H9 (cell line): Measurements from ENCODE around the gene DIS3L2. TPM values are rescaled to one million over a fixed set of nuclear protein-coding genes. Genes with fewer than 3 reads are reported as not detected.

Experiments
- DNase-seq: peaks from one replicate; pipeline ENCODE4 v3.0.0-alpha.2; 2017
- H2AFZ ChIP-seq: one replicate; pipeline ENCODE4 v1.6.1; 2013; ENCODE audit warnings: mild to moderate bottlenecking, low read length, control low read depth, moderate library complexity
- H2AK5ac ChIP-seq: 2 replicates; pipeline ENCODE4 v1.6.1; 2013; ENCODE audit warnings: low read length, control low read depth, mixed read lengths; ENCODE audit not compliant: insufficient read length
- H2BK120ac ChIP-seq: one replicate; pipeline ENCODE4 v1.6.1; 2013; ENCODE audit warnings: low read depth, mild to moderate bottlenecking, low read length, control low read depth, inconsistent platforms; ENCODE audit not compliant: poor library complexity, severe bottlenecking
- H2BK12ac ChIP-seq: 2 replicates; pipeline ENCODE4 v1.6.1; 2013; ENCODE audit warnings: low read length, control low read depth, mixed read lengths, low read depth; ENCODE audit not compliant: insufficient read length
- H2BK15ac ChIP-seq: 2 replicates; pipeline ENCODE4 v1.6.1; 2013; ENCODE audit warnings: low read depth, low read length, control low read depth
- H2BK20ac ChIP-seq: one replicate; pipeline ENCODE4 v1.6.1; 2013; ENCODE audit warnings: low read depth, mild to moderate bottlenecking, low read length, control low read depth, inconsistent platforms; ENCODE audit not compliant: poor library complexity, severe bottlenecking
- H2BK5ac ChIP-seq: 2 replicates; pipeline ENCODE4 v1.6.1; 2013; ENCODE audit warnings: low read length, control low read depth, mixed read lengths; ENCODE audit not compliant: insufficient read length
- H3K14ac ChIP-seq: 2 replicates; pipeline ENCODE4 v1.6.1; 2013; ENCODE audit warnings: low read length, control low read depth; ENCODE audit not compliant: insufficient read depth
- H3K18ac ChIP-seq: 2 replicates; pipeline ENCODE4 v1.6.1; 2013; ENCODE audit warnings: low read depth, mild to moderate bottlenecking, mixed read lengths, low read length, control low read depth; ENCODE audit not compliant: insufficient read length
- H3K23ac ChIP-seq: 2 replicates; pipeline ENCODE4 v1.6.1; 2013; ENCODE audit warnings: low read length, control low read depth, mixed read lengths, low read depth; ENCODE audit not compliant: insufficient read length
- H3K23me2 ChIP-seq: 2 replicates; pipeline ENCODE4 v1.6.1; 2013; ENCODE audit warnings: low read depth, mild to moderate bottlenecking, mixed read lengths, low read length, control low read depth; ENCODE audit not compliant: insufficient read length, poor library complexity, severe bottlenecking
- H3K27ac ChIP-seq: 2 replicates; pipeline ENCODE4 v1.5.1; 2013; ENCODE audit warnings: low read length, control low read depth, mixed read lengths, low read depth; ENCODE audit not compliant: insufficient read length
- H3K27me3 ChIP-seq: 2 replicates; pipeline ENCODE4 v1.6.1; 2013; ENCODE audit warnings: low read length, control low read depth, inconsistent platforms; ENCODE audit not compliant: insufficient read depth
- H3K4ac ChIP-seq: 2 replicates; pipeline ENCODE4 v1.6.1; 2013; ENCODE audit warnings: low read depth, mild to moderate bottlenecking, control low read depth, inconsistent platforms, low read length, moderate library complexity
- H3K4me1 ChIP-seq: 2 replicates; pipeline ENCODE4 v1.6.1; 2013; ENCODE audit warnings: low read length, control low read depth, inconsistent platforms; ENCODE audit not compliant: insufficient read depth
- H3K4me2 ChIP-seq: 2 replicates; pipeline ENCODE4 v1.6.1; 2013; ENCODE audit warnings: low read length, control low read depth, mixed read lengths; ENCODE audit not compliant: insufficient read length, insufficient read depth
- H3K56ac ChIP-seq: 2 replicates; pipeline ENCODE4 v1.6.1; 2013; ENCODE audit warnings: low read depth, mild to moderate bottlenecking, mixed read lengths, low read length, control low read depth; ENCODE audit not compliant: insufficient read length
- H3K79me1 ChIP-seq: 2 replicates; pipeline ENCODE4 v1.6.1; 2013; ENCODE audit warnings: low read depth, mild to moderate bottlenecking, moderate library complexity, low read length, control low read depth, inconsistent platforms; ENCODE audit not compliant: insufficient read depth, poor library complexity, severe bottlenecking
- H3K79me2 ChIP-seq: 2 replicates; pipeline ENCODE4 v1.6.1; 2013; ENCODE audit warnings: low read length, control low read depth, inconsistent platforms; ENCODE audit not compliant: insufficient read depth
- H3K9ac ChIP-seq: 2 replicates; pipeline ENCODE4 v1.6.1; 2013; ENCODE audit warnings: low read length, control low read depth, mixed read lengths; ENCODE audit not compliant: insufficient read length; ENCODE audit errors: extremely low read depth
- H3K9me3 ChIP-seq: one replicate; pipeline ENCODE4 v1.6.1; 2013; ENCODE audit warnings: low read depth, low read length, inconsistent platforms; ENCODE audit not compliant: control insufficient read depth
- H3T11ph ChIP-seq: one replicate; pipeline ENCODE4 v1.6.1; 2013; ENCODE audit warnings: mild to moderate bottlenecking, low read length, control low read depth, inconsistent platforms
- H4K20me1 ChIP-seq: one replicate; pipeline ENCODE4 v1.6.1; 2013; ENCODE audit not compliant: control insufficient read depth, insufficient read length, insufficient read depth
- H4K5ac ChIP-seq: 2 replicates; pipeline ENCODE4 v1.6.1; 2013; ENCODE audit warnings: low read depth, mild to moderate bottlenecking, mixed read lengths, low read length, control low read depth; ENCODE audit not compliant: insufficient read length
- H4K8ac ChIP-seq: replicated peaks from 2 replicates; pipeline ENCODE4 v1.6.1; 2013; ENCODE audit warnings: low read length, control low read depth, mixed read lengths, low read depth; ENCODE audit not compliant: insufficient read length
- H4K91ac ChIP-seq: 2 replicates; pipeline ENCODE4 v1.6.1; 2013; ENCODE audit warnings: low read depth, mild to moderate bottlenecking, moderate library complexity, mixed read lengths, low read length, control low read depth; ENCODE audit not compliant: insufficient read length
- H3K27ac Mint-ChIP-seq, 3 experiments: 2 replicates in 2 of 3; 3 replicates in 1 of 3; pipeline ENCODE4 v1.8.0; 2020 to 2021; ENCODE audit warnings: mixed read lengths in 3 of 3, mild to moderate bottlenecking in 1 of 3, moderate library complexity in 1 of 3
- H3K27me3 Mint-ChIP-seq: 2 replicates; pipeline ENCODE4 v1.8.0; 2021; ENCODE audit warnings: low read depth, mild to moderate bottlenecking, moderate library complexity, mixed read lengths
- H3K36me3 Mint-ChIP-seq, 3 experiments: 2 replicates in 2 of 3; 3 replicates in 1 of 3; pipeline ENCODE4 v1.8.0; 2020 to 2021; ENCODE audit warnings: low read depth in 3 of 3, mixed read lengths in 3 of 3; ENCODE audit not compliant: insufficient read depth in 1 of 3
- H3K4me1 Mint-ChIP-seq, 2 experiments: 2 replicates each; pipeline ENCODE4 v1.8.0; 2020; ENCODE audit warnings: mixed read lengths in 2 of 2
- H3K4me3 Mint-ChIP-seq, 2 experiments: 2 replicates in 1 of 2; 3 replicates in 1 of 2; pipeline ENCODE4 v1.8.0; 2020 to 2021; ENCODE audit warnings: mild to moderate bottlenecking in 2 of 2, mixed read lengths in 2 of 2, moderate library complexity in 1 of 2
- H3K9me3 Mint-ChIP-seq, 2 experiments: 2 replicates in 1 of 2; 3 replicates in 1 of 2; pipeline ENCODE4 v1.8.0; 2020; ENCODE audit warnings: mild to moderate bottlenecking in 2 of 2, mixed read lengths in 2 of 2, moderate library complexity in 1 of 2
- CTCF ChIP-seq: fragments of 200-600 bp; sonication (generic); conservative IDR thresholded peaks from 3 replicates; pipeline ENCODE4 v1.8.0; 2021; ENCODE audit warnings: antibody characterized with exemption, mild to moderate bottlenecking
- WGBS: extraction: QIAGEN DNeasy Blood & Tissue Kit; methylation state at CpG from one replicate; pipeline ENCODE4 v1.1.7; 2013; ENCODE audit warnings: missing lambda C conversion rate, low lambda C conversion rate, mixed read lengths; ENCODE audit not compliant: insufficient read length; ENCODE audit errors: extremely low coverage; 5-methylcytosine and 5-hydroxymethylcytosine counted together
- total RNA-seq: library from RNA; stranded (reverse); gene quantifications from 2 replicates; pipeline ENCODE4 v1.2.1, GENCODE V29; 2021

The DIS3L2 gene
- total RNA-seq, 1 experiment from 2014 or later: 28.1 TPM

- H2BK120ac ChIP-seq: no peak overlapping the region
- H3K9me3 ChIP-seq: no peaks in the 10 kb centered on the region
- H2AFZ ChIP-seq: no peak overlapping the region
- no peak overlapping the region for H2AK5ac ChIP-seq
- peaks cover 0 to 13% (median 0%) of the 10 kb centered on the region in 3 experiments; a peak in 4 of 7 replicates for H3K36me3 Mint-ChIP-seq
- H2BK15ac ChIP-seq: no peak overlapping the region
- WGBS: no CpG with 5 or more reads among the region's 18 CpGs
- H3K27me3 ChIP-seq: peaks cover 26% of the 10 kb centered on the region; the same call in 1 of the 2 replicates
- H2BK5ac ChIP-seq: no peak overlapping the region
- no peak overlapping the region for H3K23ac ChIP-seq
- no peak overlapping the region for H2BK12ac ChIP-seq
- H3K9me3 Mint-ChIP-seq: no peaks in the 10 kb centered on the region
- H3T11ph ChIP-seq: no peak overlapping the region
- H3K27me3 Mint-ChIP-seq: peaks cover 58% of the 10 kb centered on the region
- H3K4me2 ChIP-seq: no peak overlapping the region
- H3K56ac ChIP-seq: no peak overlapping the region
- H3K79me2 ChIP-seq: no peaks in the 10 kb centered on the region
- H2BK20ac ChIP-seq: no peak overlapping the region
- no peaks in the 10 kb centered on the region for H3K4me1 ChIP-seq
- H4K8ac ChIP-seq: no peak overlapping the region
- no peaks in the 10 kb centered on the region for H3K79me1 ChIP-seq
- no peak overlapping the region for H3K27ac Mint-ChIP-seq
- peaks cover 13% of the 10 kb centered on the region for H3K23me2 ChIP-seq
- no peaks in the 10 kb centered on the region for H4K20me1 ChIP-seq
- DNase-seq: no peak
- peaks cover 18 to 27% of the 10 kb centered on the region in 2 experiments for H3K4me1 Mint-ChIP-seq
- no peak overlapping the region for H3K4ac ChIP-seq
- no peak overlapping the region for H3K9ac ChIP-seq
- no peak overlapping the region for H3K14ac ChIP-seq
- H3K27ac ChIP-seq: no peak overlapping the region
- TF ChIP-seq CTCF: no peak
- no peak overlapping the region for H4K5ac ChIP-seq
- no peak overlapping the region for H3K4me3 Mint-ChIP-seq
- H3K18ac ChIP-seq: no peak overlapping the region
- no peak overlapping the region for H4K91ac ChIP-seq
These were observed 421.1 kb downstream of the DIS3L2 start for GRCh38 chr2:232382331-232383225.
